ENCODE measurements around the gene LGR4. TPM values are rescaled to one million over a fixed set of nuclear protein-coding genes. Genes with fewer than 3 reads are reported as not detected.

Gene LGR4
- total RNA-seq, 2 experiments from 2014 or later: 0.06 to 1.2 TPM

DNA sequence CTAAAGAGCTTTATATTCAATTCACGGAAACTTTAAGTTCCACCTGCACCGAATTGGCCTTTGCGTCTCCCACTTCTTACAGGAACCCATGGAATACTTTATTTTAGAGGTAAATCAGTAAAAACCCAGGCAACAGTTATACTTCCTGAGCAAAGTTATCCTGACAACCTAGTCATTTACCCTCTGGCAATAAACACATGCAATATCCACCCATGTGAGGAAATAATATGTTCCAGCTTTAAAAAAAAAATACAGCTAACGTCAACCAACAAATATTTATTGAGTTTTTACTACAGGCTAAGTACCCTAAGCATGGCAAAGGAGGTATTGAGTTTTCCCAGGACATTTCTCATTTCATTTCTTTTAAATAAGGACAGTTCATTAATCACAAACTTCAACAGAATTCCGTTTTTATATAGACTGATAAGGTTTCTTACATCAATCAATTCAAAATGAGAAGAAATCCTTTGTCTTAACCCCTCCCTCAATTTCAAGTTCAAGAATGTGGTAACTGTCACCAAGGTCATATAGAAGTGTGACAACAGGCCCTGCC, 71.2 kb downstream of the LGR4 start:
- Histone ChIP-seq H3K9me3 (ENCODE audit: low read length) (no peaks in the 10 kb centered on the region), H3K9me2 (ENCODE audit: insufficient read depth, low read length) (no peaks in the 10 kb centered on the region), H3K36me3 (ENCODE audit: insufficient read depth, low read length) (no peaks in the 10 kb centered on the region), H2AFZ (ENCODE audit: low read length) (no peak overlapping the region), H3K4me3 (ENCODE audit: low read depth, low read length, poor library complexity, severe bottlenecking) (no peak overlapping the region), H3K27ac (ENCODE audit: low read depth, low read length, poor library complexity, severe bottlenecking) (no peak overlapping the region), H3K79me2 (ENCODE audit: insufficient read depth, low read depth, low read length) (no peaks in the 10 kb centered on the region), H3K4me1 (ENCODE audit: insufficient read depth, low read length, poor library complexity, severe bottlenecking) (no peaks in the 10 kb centered on the region), H4K20me1 (ENCODE audit: insufficient read depth, low read length) (no peaks in the 10 kb centered on the region), H3K4me2 (ENCODE audit: low read length) (no peak overlapping the region)
- TF ChIP-seq EZH2phosphoT487 (IDR thresholded peaks at IDR 0.05; ENCODE audit: borderline replicate concordance, low read depth, low read length) (no peak), CTCF (conservative IDR thresholded peaks at IDR 0.05; ENCODE audit: low read length) (no peak)
- CTCF ChIA-PET (ENCODE audit: unreplicated experiment): no interaction called here
- BruUV-seq (replicated peaks): no TSS peak
- DNase-seq (ENCODE audit: low spot score): no peak
- POLR2A ChIA-PET: interaction anchor here (0.8 kb wide), 1 partner anchor 13 kb away, joined by 3 read pairs; no protein-coding TSS in a partner anchor
- intact Hi-C loops (cut with micrococcal nuclease; ENCODE audit: unreplicated experiment): no loop called here

DNA sequence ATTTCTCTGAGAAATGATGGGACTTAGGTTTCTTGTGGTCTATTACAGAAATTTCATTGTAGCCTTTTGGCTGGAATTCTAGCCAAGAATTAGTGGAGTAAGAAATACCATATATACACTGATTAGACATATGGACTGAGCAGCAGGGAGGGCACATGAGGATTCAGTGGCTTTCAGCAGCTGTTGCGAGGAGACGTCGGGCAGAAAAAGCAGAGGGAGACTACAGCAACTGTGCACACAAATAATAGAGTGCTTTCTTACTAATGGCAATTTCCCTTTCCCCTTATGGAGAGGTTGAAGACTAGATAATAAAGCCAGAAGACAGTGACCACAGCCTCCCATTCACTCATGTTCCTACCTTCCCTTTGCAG, 74.2 kb downstream of the LGR4 start:
- H2AFZ ChIP-seq (ENCODE audit: low read length): no peak overlapping the region
- intact Hi-C loops (cut with micrococcal nuclease; ENCODE audit: unreplicated experiment): no loop called here
- no TSS peak for BruUV-seq (replicated peaks)
- no peak overlapping the region for H3K4me3 ChIP-seq (ENCODE audit: low read depth, low read length, poor library complexity, severe bottlenecking)
- H3K9me3 ChIP-seq (ENCODE audit: low read length): no peaks in the 10 kb centered on the region
- DNase-seq (ENCODE audit: low spot score): no peak
- TF ChIP-seq EZH2phosphoT487 (IDR thresholded peaks at IDR 0.05; ENCODE audit: borderline replicate concordance, low read depth, low read length) (no peak), CTCF (conservative IDR thresholded peaks at IDR 0.05; ENCODE audit: low read length) (no peak)
- ChIA-PET POLR2A (no interaction called here), CTCF (ENCODE audit: unreplicated experiment) (no interaction called here)
- no peak overlapping the region for H3K4me2 ChIP-seq (ENCODE audit: low read length)
- H3K79me2 ChIP-seq (ENCODE audit: insufficient read depth, low read depth, low read length): no peaks in the 10 kb centered on the region
- H3K4me1 ChIP-seq (ENCODE audit: insufficient read depth, low read length, poor library complexity, severe bottlenecking): no peaks in the 10 kb centered on the region
- no peaks in the 10 kb centered on the region for H3K9me2 ChIP-seq (ENCODE audit: insufficient read depth, low read length)
- H3K36me3 ChIP-seq (ENCODE audit: insufficient read depth, low read length): no peaks in the 10 kb centered on the region
- no peak overlapping the region for H3K27ac ChIP-seq (ENCODE audit: low read depth, low read length, poor library complexity, severe bottlenecking)
- H4K20me1 ChIP-seq (ENCODE audit: insufficient read depth, low read length): no peaks in the 10 kb centered on the region

GRCh38 chr11:27397624-27398399, 74.8 kb downstream of the LGR4 start:
- no peak for TF ChIP-seq EZH2phosphoT487 (IDR thresholded peaks at IDR 0.05; ENCODE audit: borderline replicate concordance, low read depth, low read length)
- no peak for TF ChIP-seq CTCF (conservative IDR thresholded peaks at IDR 0.05; ENCODE audit: low read length)
- H2AFZ ChIP-seq (ENCODE audit: low read length): no peak overlapping the region
- H3K79me2 ChIP-seq (ENCODE audit: insufficient read depth, low read depth, low read length): no peaks in the 10 kb centered on the region
- H3K4me3 ChIP-seq (ENCODE audit: low read depth, low read length, poor library complexity, severe bottlenecking): no peak overlapping the region
- ChIA-PET POLR2A (no interaction called here), CTCF (ENCODE audit: unreplicated experiment) (no interaction called here)
- DNase-seq (ENCODE audit: low spot score): no peak
- H3K9me2 ChIP-seq (ENCODE audit: insufficient read depth, low read length): no peaks in the 10 kb centered on the region
- H4K20me1 ChIP-seq (ENCODE audit: insufficient read depth, low read length): no peaks in the 10 kb centered on the region
- H3K9me3 ChIP-seq (ENCODE audit: low read length): no peaks in the 10 kb centered on the region
- BruUV-seq (replicated peaks): no TSS peak
- intact Hi-C loops (cut with micrococcal nuclease; ENCODE audit: unreplicated experiment): no loop called here
- H3K27ac ChIP-seq (ENCODE audit: low read depth, low read length, poor library complexity, severe bottlenecking): no peak overlapping the region
- H3K4me2 ChIP-seq (ENCODE audit: low read length): no peak overlapping the region
- no peaks in the 10 kb centered on the region for H3K36me3 ChIP-seq (ENCODE audit: insufficient read depth, low read length)
- no peaks in the 10 kb centered on the region for H3K4me1 ChIP-seq (ENCODE audit: insufficient read depth, low read length, poor library complexity, severe bottlenecking)

All from OCI-LY7 (cell line).